Epithelial cell of proximal tubule (primary cell): ENCODE data around the gene TSPAN7. TPM values are rescaled to one million over a fixed set of nuclear protein-coding genes. Genes with fewer than 3 reads are reported as not detected.

Experiments used
- DNase-seq: peaks from one replicate; pipeline ENCODE4 v3.0.0-alpha.2; 2011; ENCODE audit warnings: low read depth
- H3K4me3 ChIP-seq: 2 replicates; pipeline ENCODE4 v1.5.1; 2011; ENCODE audit warnings: low read depth, mild to moderate bottlenecking, low read length
- CTCF ChIP-seq: conservative IDR thresholded peaks from 2 replicates; pipeline ENCODE4 v1.5.1; 2012; ENCODE audit warnings: low read depth, mild to moderate bottlenecking, low read length
- total RNA-seq: library from RNA; depleted of rRNA; stranded (reverse); fragments of >200 nt; gene quantifications from 2 replicates; pipeline ENCODE4 v1.2.3, GENCODE V29; 2015

Gene TSPAN7
- total RNA-seq, 1 donor from 2014 or later = 1.9 TPM

GRCh38 chrX:38606821-38607220 is 45.5 kb downstream of the TSPAN7 start:
- H3K4me3 ChIP-seq = no peak overlapping the region
- no peak for TF ChIP-seq CTCF
- no peak for DNase-seq

GRCh38 chrX:38607976-38608375 is 46.6 kb downstream of the TSPAN7 start:
- DNase-seq = no peak
- H3K4me3 ChIP-seq = no peak overlapping the region
- no peak for TF ChIP-seq CTCF

- no peak for DNase-seq
- no peak overlapping the region for H3K4me3 ChIP-seq
- no peak for TF ChIP-seq CTCF
These were observed 49.5 kb downstream of the TSPAN7 start for GRCh38 chrX:38610849-38611248.

- no peak overlapping the region for H3K4me3 ChIP-seq
- TF ChIP-seq CTCF = no peak
- DNase-seq = no peak
These were observed 50.9 kb downstream of the TSPAN7 start for GRCh38 chrX:38612281-38612680.

DNA sequence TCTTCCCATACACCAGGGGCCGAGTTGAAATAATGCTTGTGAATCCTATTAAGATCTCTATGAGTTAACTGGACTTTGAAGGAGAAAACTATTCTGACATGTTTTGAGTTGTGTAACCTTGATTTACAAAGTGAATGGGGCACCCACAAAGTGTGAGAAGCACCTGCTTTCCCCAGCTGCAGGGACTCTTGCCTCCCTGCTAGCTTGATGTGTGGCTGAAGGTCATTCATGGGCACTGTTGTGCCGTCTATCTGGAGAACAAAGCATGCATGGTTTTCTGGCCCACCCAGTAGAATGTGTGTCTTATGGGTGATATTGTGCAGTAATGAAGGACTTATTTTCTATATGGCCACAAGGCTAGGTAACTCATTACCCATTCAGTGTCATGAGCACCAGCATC is 53.1 kb downstream of the TSPAN7 start:
- H3K4me3 ChIP-seq = no peak overlapping the region
- TF ChIP-seq CTCF = no peak
- no peak for DNase-seq

DNA sequence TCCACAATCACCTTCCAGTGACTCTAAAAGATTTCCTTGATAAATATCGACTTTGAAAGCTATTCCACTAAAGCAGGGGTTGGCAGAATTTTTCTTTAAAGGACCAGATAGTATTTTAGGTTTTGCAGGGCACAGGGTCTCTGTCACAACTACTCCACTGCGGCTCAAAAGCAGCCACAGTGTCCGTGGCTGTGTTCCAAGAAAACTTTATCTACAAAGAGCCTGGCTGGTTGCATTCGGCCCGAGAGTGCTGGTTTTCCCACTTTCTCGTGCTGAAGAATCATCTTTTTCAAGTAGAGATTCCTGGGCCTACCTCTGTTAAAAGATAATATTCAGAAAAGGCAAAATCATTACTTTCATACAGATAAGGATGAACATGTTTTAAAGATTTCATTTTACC is 55.6 kb downstream of the TSPAN7 start:
- H3K4me3 ChIP-seq = no peak overlapping the region
- no peak for DNase-seq
- no peak for TF ChIP-seq CTCF

DNA sequence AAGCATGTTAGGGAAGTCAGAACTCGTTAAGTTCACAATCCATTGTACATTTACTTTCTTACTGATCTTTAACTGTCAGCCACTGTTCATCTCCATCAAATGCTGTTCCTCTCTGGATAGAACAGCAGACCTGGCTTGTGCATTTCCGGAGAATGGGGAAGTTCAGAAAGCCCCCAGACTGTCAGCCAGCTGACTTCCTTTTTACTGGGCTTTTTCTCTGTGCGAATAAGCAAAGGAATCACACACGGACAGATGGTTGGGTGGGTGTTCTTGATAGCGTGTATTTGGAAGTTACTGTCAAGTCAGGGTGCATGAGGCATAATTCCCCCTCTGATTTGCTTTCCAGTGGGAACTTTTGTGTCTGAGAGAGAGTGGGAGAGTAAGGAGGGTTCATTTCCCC is 56.8 kb downstream of the TSPAN7 start:
- no peak for TF ChIP-seq CTCF
- no peak for DNase-seq
- no peak overlapping the region for H3K4me3 ChIP-seq
